ENCODE results near the gene ZNF423.

DNA sequence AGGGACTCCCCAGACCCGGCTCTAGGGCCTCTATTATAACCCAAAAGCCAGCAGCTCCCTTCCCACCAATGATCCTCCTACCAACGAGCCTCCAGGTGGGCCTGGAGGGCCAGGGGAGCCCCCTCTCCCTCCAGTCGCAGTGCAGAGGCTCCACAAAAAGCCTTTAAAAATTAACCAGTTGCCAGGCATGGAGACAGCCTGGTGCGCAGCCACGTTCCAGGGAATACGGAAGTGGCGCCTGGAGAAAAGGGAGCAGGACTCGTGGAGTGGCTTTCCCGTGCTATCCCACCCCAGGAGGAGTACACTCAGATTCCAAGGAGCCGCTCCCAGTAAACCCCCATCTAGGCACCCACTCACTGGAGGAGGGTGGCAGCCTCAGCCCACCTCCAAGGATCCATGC, 112.3 kb downstream of the ZNF423 start:
- TF ChIP-seq EZH2phosphoT487 (IDR thresholded peaks at IDR 0.05; ENCODE audit: insufficient read depth, low read depth) (no peak), EZH2 (IDR thresholded peaks at IDR 0.05; ENCODE audit: insufficient read depth, poor library complexity, severe bottlenecking) (no peak)

Measured in GM23248 (cell line).